SK-N-SH (cell line): ENCODE measurements around the gene SYNGR4. TPM values are rescaled to one million over a fixed set of nuclear protein-coding genes. Genes with fewer than 3 reads are reported as not detected.

Experiments
- CTCF ChIA-PET: fragments of 300-600, 350-600 bp; formaldehyde crosslinking; extraction: SDS; loops from one replicate; lab custom pipeline; 2021; lab: Yijun Ruan, JAX
- POLR2A ChIA-PET: fragments of 350-600 bp; sonication (Branson Sonifier 250); formaldehyde crosslinking; extraction: SDS; loops from one replicate; lab custom pipeline; 2020; ENCODE audit warnings: antibody characterized with exemption, inconsistent platforms; lab: Yijun Ruan, JAX
- DNase-seq: peaks from one replicate; pipeline ENCODE4 v3.0.0; 2012
- H2AFZ ChIP-seq: fragments of 200-600 bp; sonication (generic); 2 replicates; pipeline ENCODE4 v1.8.1; 2016; ENCODE audit warnings: antibody characterized with exemption, mild to moderate bottlenecking, low read depth
- H3F3A ChIP-seq: fragments of 200-600 bp; sonication (generic); replicated peaks from 2 replicates; pipeline ENCODE3; 2016; ENCODE audit warnings: antibody characterized with exemption, mild to moderate bottlenecking; ENCODE audit not compliant: insufficient read depth
- H3K27ac ChIP-seq, 2 experiments: fragments of 200-500 bp in 1 of 2; fragments of 200-600 bp in 1 of 2; sonication (Bioruptor generic) in 1 of 2; sonication (generic), shearing (Covaris generic) in 1 of 2; 2 replicates each; pipeline versions ENCODE4 v1.5.1 to v1.6.1; 2014 to 2016; ENCODE audit warnings: low read depth in 2 of 2, inconsistent platforms in 1 of 2, low read length in 1 of 2, mild to moderate bottlenecking in 1 of 2, mixed read lengths in 1 of 2
- H3K27me3 ChIP-seq: fragments of 200-600 bp; sonication (generic), shearing (Covaris generic); 2 replicates; pipeline ENCODE4 v1.6.1; 2016; ENCODE audit warnings: mixed run types; ENCODE audit not compliant: insufficient read depth
- H3K36me3 ChIP-seq, 2 experiments: fragments of 200-500 bp in 1 of 2; fragments of 200-600 bp in 1 of 2; sonication (Bioruptor generic) in 1 of 2; sonication (generic) in 1 of 2; replicated peaks in 1 of 2; 2 replicates each; pipeline versions ENCODE3 to v1.5.1; 2014 to 2016; ENCODE audit warnings: low read length in 1 of 2, mild to moderate bottlenecking in 1 of 2; ENCODE audit not compliant: insufficient read depth in 2 of 2, control insufficient read depth in 1 of 2
- H3K4me1 ChIP-seq, 2 experiments: fragments of 200-500 bp in 1 of 2; fragments of 200-600 bp in 1 of 2; sonication (Bioruptor generic) in 1 of 2; sonication (generic), shearing (Covaris generic) in 1 of 2; 2 replicates each; pipeline versions ENCODE4 v1.5.1 to v1.6.1; 2014 to 2016; ENCODE audit warnings: low read depth in 1 of 2, low read length in 1 of 2, mixed run types in 1 of 2; ENCODE audit not compliant: insufficient read depth in 2 of 2, control insufficient read depth in 1 of 2
- H3K4me2 ChIP-seq: fragments of 200-600 bp; sonication (generic), shearing (Covaris generic); 2 replicates; pipeline ENCODE4 v1.6.1; 2017; ENCODE audit warnings: mixed run types
- H3K4me3 ChIP-seq, 2 experiments: fragments of 200-500 bp in 1 of 2; fragments of 200-600 bp in 1 of 2; sonication (Bioruptor generic) in 1 of 2; sonication (generic), shearing (Covaris generic) in 1 of 2; 2 replicates each; pipeline versions ENCODE4 v1.5.1 to v1.8.1; 2014 to 2016; ENCODE audit warnings: low read depth in 2 of 2, inconsistent platforms in 1 of 2, low read length in 1 of 2, mild to moderate bottlenecking in 1 of 2, mixed read lengths in 1 of 2, moderate library complexity in 1 of 2
- H3K79me2 ChIP-seq: fragments of 200-600 bp; sonication (generic); 2 replicates; pipeline ENCODE4 v1.8.1; 2017; ENCODE audit warnings: mild to moderate bottlenecking; ENCODE audit not compliant: insufficient read depth
- H3K9ac ChIP-seq: fragments of 200-600 bp; sonication (generic); 2 replicates; pipeline ENCODE4 v1.6.1; 2017; ENCODE audit warnings: mixed run types
- H3K9me2 ChIP-seq: fragments of 200-600 bp; sonication (generic); 2 replicates; pipeline ENCODE4 v1.6.1; 2017; ENCODE audit warnings: mixed run types
- H3K9me3 ChIP-seq: fragments of 200-600 bp; sonication (generic); 2 replicates; pipeline ENCODE4 v1.6.1; 2017; ENCODE audit warnings: mixed run types, mild to moderate bottlenecking, moderate library complexity
- H4K20me1 ChIP-seq: fragments of 200-600 bp; sonication (generic); 2 replicates; pipeline ENCODE4 v1.6.1; 2017; ENCODE audit warnings: mild to moderate bottlenecking, mixed run types; ENCODE audit not compliant: insufficient read depth
- CHD2 ChIP-seq: fragments of 150-350 bp; IDR thresholded peaks from 2 replicates; pipeline ENCODE4 v1.6.1; 2018; ENCODE audit warnings: low read length; ENCODE audit not compliant: partially characterized antibody
- ELF1 ChIP-seq: IDR thresholded peaks from 2 replicates; pipeline ENCODE4 v1.4.0; 2012
- EP300 ChIP-seq, 2 experiments: IDR thresholded peaks; 2 replicates each; pipeline versions ENCODE4 v1.4.0 to v1.6.1; 2012; ENCODE audit warnings: borderline replicate concordance in 1 of 2, low read depth in 1 of 2, low read length in 1 of 2
- FOSL2 ChIP-seq: IDR thresholded peaks from 2 replicates; pipeline ENCODE4 v1.4.0; 2012; ENCODE audit warnings: low read depth, mild to moderate bottlenecking, moderate library complexity, borderline replicate concordance
- FOXJ3 ChIP-seq: sonication (generic); formaldehyde crosslinking; IDR thresholded peaks from 2 replicates; pipeline ENCODE4 v1.5.1; 2020; ENCODE audit warnings: mild to moderate bottlenecking, missing genetic modification reagents
- FOXM1 ChIP-seq: IDR thresholded peaks from 2 replicates; pipeline ENCODE4 v1.4.0; 2012; ENCODE audit warnings: low read depth, mild to moderate bottlenecking
- GABPA ChIP-seq: IDR thresholded peaks from 2 replicates; pipeline ENCODE4 v1.4.0; 2012; ENCODE audit warnings: low read depth, mild to moderate bottlenecking
- GATA2 ChIP-seq: sonication (generic); formaldehyde crosslinking; IDR thresholded peaks from 2 replicates; pipeline ENCODE4 v1.5.0; 2020; ENCODE audit warnings: mild to moderate bottlenecking, missing genetic modification reagents
- JUND ChIP-seq: IDR thresholded peaks from 2 replicates; pipeline ENCODE4 v1.4.0; 2012
- MEF2A ChIP-seq: IDR thresholded peaks from 2 replicates; pipeline ENCODE4 v1.4.0; 2012; ENCODE audit warnings: low read depth, borderline replicate concordance
- MXI1 ChIP-seq: IDR thresholded peaks from 2 replicates; pipeline ENCODE4 v1.6.1; 2012; ENCODE audit warnings: mild to moderate bottlenecking, low read depth, low read length, improper control_type of control experiment
- NFIC ChIP-seq: IDR thresholded peaks from 2 replicates; pipeline ENCODE4 v1.4.0; 2012; ENCODE audit warnings: borderline replicate concordance
- NRF1 ChIP-seq: IDR thresholded peaks from 2 replicates; pipeline ENCODE4 v1.6.1; 2012; ENCODE audit warnings: low read depth, mild to moderate bottlenecking, low read length
- RCOR1 ChIP-seq: fragments of 150-350 bp; IDR thresholded peaks from 2 replicates; pipeline ENCODE4 v1.6.1; 2017; ENCODE audit warnings: antibody characterized with exemption, low read length
- SIN3A ChIP-seq: IDR thresholded peaks from 2 replicates; pipeline ENCODE4 v1.6.1; 2012; ENCODE audit warnings: low read depth, mild to moderate bottlenecking, low read length, moderate library complexity, borderline replicate concordance
- TCF12 ChIP-seq: IDR thresholded peaks from 2 replicates; pipeline ENCODE4 v1.4.0; 2012
- TEAD4 ChIP-seq: IDR thresholded peaks from 2 replicates; pipeline ENCODE4 v1.4.0; 2012; ENCODE audit warnings: mild to moderate bottlenecking, borderline replicate concordance; ENCODE audit not compliant: insufficient read depth
- YY1 ChIP-seq: IDR thresholded peaks from 2 replicates; pipeline ENCODE4 v1.4.0; 2012; ENCODE audit warnings: low read depth, mild to moderate bottlenecking
- WGBS: methylation state at CpG from one replicate; pipeline ENCODE4 v1.1.6; 2017; ENCODE audit warnings: low lambda C conversion rate; 5-methylcytosine and 5-hydroxymethylcytosine counted together
- polyA plus RNA-seq, 3 experiments: library from polyadenylated mRNA; depleted of rRNA; stranded (reverse); fragments of >200 nt; gene quantifications; 2 replicates each; pipeline ENCODE4 v1.2.3, GENCODE V29; 2012
- TF ChIP-seq, protein P1 (sequence below): fragments of 150-350 bp; IDR thresholded peaks from 2 replicates; pipeline ENCODE4 v1.6.1; 2016; ENCODE audit warnings: mild to moderate bottlenecking, low read depth, low read length
- TF ChIP-seq, protein P2 (sequence below): fragments of 150-350 bp; IDR thresholded peaks from 2 replicates; pipeline ENCODE4 v1.6.1; 2017; ENCODE audit warnings: antibody characterized with exemption, low read length, low read depth, borderline replicate concordance
- TF ChIP-seq, protein P3 (sequence below): IDR thresholded peaks from 2 replicates; pipeline ENCODE4 v1.4.0; 2012; ENCODE audit warnings: low read depth
- TF ChIP-seq, protein P4 (sequence below): IDR thresholded peaks from 2 replicates; pipeline ENCODE4 v1.4.0; 2012; ENCODE audit warnings: low read depth, borderline replicate concordance
- TF ChIP-seq, protein P5 (sequence below): fragments of 200-600 bp; sonication (generic); IDR thresholded peaks from 2 replicates; pipeline ENCODE4 v1.6.1; 2017; ENCODE audit warnings: antibody characterized with exemption, mild to moderate bottlenecking, moderate library complexity
- TF ChIP-seq, protein P6 (sequence below): IDR thresholded peaks from 2 replicates; pipeline ENCODE4 v1.4.0; 2012; ENCODE audit warnings: low read depth, borderline replicate concordance

The SYNGR4 gene
- polyA plus RNA-seq, 1 of the 3 experiments (the other 2 are of a cell fraction): 0.08 TPM

DNA sequence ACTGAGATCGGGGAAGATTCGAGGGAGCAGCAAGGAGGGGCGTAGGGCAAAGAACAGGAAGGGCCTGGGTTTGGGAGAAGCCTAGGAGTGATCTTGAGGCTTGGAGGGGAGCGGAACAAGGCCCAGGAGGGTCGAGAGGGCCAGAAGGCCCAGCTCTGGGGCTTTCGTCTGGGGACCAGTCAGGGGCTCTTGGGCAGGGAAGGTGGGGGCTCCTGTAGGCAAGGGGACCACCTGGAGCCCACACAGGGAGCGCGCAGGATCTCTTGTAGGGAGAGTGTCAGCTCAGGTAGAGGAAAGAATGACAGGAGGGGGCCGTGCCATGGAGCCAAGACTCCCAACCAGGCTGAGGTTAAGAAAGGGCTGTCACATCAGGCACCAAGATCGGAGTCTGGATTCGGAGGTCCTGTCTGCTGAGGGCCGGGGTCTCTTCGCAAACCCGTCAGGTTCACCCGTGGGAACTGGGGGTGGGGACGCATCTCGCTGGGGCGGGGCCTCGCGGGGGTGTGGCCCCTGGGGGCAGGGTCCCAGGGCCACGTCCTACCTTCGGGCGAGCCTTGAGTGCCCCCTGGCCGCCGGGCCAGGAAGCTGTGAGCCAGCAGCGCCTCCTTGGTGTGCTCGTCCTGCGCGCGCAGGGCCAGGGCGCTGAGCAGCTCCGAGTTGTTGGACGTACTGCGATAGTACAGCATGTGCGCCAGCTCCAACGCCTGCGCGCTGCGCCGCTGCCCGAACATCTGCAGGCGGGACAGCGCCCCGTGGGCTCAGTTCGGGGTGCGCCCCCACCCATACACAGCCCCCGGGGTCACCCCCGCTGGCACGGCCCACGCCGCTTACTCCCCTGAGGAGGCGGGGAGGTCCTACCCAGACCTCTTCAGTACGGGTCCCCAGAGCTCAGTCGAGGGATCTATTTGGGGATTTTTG is 30.4 kb upstream of the SYNGR4 start (continued):
- TF ChIP-seq, protein P1, sequence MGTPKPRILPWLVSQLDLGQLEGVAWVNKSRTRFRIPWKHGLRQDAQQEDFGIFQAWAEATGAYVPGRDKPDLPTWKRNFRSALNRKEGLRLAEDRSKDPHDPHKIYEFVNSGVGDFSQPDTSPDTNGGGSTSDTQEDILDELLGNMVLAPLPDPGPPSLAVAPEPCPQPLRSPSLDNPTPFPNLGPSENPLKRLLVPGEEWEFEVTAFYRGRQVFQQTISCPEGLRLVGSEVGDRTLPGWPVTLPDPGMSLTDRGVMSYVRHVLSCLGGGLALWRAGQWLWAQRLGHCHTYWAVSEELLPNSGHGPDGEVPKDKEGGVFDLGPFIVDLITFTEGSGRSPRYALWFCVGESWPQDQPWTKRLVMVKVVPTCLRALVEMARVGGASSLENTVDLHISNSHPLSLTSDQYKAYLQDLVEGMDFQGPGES: no peak
- no peak for TF ChIP-seq NFIC
- no peak for TF ChIP-seq MEF2A
- no peak for TF ChIP-seq FOXM1
- TF ChIP-seq SIN3A: no peak
- no peak for TF ChIP-seq YY1
- TF ChIP-seq, protein P2, sequence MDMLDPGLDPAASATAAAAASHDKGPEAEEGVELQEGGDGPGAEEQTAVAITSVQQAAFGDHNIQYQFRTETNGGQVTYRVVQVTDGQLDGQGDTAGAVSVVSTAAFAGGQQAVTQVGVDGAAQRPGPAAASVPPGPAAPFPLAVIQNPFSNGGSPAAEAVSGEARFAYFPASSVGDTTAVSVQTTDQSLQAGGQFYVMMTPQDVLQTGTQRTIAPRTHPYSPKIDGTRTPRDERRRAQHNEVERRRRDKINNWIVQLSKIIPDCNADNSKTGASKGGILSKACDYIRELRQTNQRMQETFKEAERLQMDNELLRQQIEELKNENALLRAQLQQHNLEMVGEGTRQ: no peak
- no peak for TF ChIP-seq FOXJ3 (CRISPR knock-in tag)
- no peak for TF ChIP-seq JUND
- no peak for TF ChIP-seq EP300 (IDR thresholded peaks at IDR 0.05; ENCODE audit: borderline replicate concordance in 1 of 2, low read depth in 1 of 2, low read length in 1 of 2)
- peak; percentile 65 for TF ChIP-seq NRF1
- TF ChIP-seq TCF12: no peak
- no peak for TF ChIP-seq FOSL2
- TF ChIP-seq, protein P3, sequence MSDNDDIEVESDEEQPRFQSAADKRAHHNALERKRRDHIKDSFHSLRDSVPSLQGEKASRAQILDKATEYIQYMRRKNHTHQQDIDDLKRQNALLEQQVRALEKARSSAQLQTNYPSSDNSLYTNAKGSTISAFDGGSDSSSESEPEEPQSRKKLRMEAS: peak; percentile 39; the same call in 1 of the 2 replicates
- TF ChIP-seq, protein P4, sequence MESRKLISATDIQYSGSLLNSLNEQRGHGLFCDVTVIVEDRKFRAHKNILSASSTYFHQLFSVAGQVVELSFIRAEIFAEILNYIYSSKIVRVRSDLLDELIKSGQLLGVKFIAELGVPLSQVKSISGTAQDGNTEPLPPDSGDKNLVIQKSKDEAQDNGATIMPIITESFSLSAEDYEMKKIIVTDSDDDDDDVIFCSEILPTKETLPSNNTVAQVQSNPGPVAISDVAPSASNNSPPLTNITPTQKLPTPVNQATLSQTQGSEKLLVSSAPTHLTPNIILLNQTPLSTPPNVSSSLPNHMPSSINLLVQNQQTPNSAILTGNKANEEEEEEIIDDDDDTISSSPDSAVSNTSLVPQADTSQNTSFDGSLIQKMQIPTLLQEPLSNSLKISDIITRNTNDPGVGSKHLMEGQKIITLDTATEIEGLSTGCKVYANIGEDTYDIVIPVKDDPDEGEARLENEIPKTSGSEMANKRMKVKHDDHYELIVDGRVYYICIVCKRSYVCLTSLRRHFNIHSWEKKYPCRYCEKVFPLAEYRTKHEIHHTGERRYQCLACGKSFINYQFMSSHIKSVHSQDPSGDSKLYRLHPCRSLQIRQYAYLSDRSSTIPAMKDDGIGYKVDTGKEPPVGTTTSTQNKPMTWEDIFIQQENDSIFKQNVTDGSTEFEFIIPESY: no peak

DNA sequence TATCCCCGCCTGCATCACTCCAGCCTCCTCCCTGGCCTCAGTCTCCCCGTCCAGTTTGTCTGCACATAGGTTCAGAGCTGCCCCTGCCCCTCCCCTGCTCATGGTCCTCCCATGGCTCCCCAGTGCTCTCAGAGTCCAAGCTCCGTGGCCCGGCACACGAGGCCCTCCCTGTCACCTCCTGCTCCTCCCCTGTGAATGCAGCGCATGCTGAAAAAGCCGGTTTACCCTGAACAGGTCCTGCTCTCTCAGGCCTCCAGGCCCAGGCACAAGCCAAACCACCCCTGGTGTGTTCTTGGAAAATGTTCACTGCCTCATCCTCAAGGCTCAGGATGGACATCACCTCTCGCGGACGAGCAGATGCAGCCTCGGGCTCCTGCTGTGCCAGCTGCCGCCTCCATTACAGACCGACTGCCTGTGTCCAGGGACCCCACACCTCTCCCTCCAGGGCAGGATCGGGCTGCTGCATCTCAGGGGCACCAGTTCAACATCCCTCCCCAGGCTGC is 25.9 kb upstream of the SYNGR4 start:
- Histone ChIP-seq H3K79me2 (no peaks in the 10 kb centered on the region), H4K20me1 (no peaks in the 10 kb centered on the region), H3K4me1 (peaks cover 0 to 4% of the 10 kb centered on the region in 2 experiments; a peak in 2 of 4 replicates), H3K9me2 (no peaks in the 10 kb centered on the region), H3K4me3 (no peak overlapping the region), H3K9ac (no peak overlapping the region), H3K9me3 (no peaks in the 10 kb centered on the region), H3K27me3 (no peaks in the 10 kb centered on the region), H3K36me3 (no peaks in the 10 kb centered on the region), H3F3A (peaks cover 14% of the 10 kb centered on the region), H3K27ac (no peak overlapping the region), H3K4me2 (no peak overlapping the region), H2AFZ (no peak overlapping the region)
- 91% methylated on average over 10 of the region's 14 CpGs for WGBS
- ChIA-PET CTCF (interaction anchor here (0.8 to 3.7 kb wide), 6 partner anchors 12 to 246 kb away, joined by 3 to 14 read pairs (median 3); no protein-coding TSS in a partner anchor), POLR2A (no interaction called here)
- DNase-seq: no peak
- TF ChIP-seq, protein P5, sequence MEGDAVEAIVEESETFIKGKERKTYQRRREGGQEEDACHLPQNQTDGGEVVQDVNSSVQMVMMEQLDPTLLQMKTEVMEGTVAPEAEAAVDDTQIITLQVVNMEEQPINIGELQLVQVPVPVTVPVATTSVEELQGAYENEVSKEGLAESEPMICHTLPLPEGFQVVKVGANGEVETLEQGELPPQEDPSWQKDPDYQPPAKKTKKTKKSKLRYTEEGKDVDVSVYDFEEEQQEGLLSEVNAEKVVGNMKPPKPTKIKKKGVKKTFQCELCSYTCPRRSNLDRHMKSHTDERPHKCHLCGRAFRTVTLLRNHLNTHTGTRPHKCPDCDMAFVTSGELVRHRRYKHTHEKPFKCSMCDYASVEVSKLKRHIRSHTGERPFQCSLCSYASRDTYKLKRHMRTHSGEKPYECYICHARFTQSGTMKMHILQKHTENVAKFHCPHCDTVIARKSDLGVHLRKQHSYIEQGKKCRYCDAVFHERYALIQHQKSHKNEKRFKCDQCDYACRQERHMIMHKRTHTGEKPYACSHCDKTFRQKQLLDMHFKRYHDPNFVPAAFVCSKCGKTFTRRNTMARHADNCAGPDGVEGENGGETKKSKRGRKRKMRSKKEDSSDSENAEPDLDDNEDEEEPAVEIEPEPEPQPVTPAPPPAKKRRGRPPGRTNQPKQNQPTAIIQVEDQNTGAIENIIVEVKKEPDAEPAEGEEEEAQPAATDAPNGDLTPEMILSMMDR: no peak
- TF ChIP-seq GATA2: no peak
- TF ChIP-seq GABPA: no peak
- TF ChIP-seq, protein P6, sequence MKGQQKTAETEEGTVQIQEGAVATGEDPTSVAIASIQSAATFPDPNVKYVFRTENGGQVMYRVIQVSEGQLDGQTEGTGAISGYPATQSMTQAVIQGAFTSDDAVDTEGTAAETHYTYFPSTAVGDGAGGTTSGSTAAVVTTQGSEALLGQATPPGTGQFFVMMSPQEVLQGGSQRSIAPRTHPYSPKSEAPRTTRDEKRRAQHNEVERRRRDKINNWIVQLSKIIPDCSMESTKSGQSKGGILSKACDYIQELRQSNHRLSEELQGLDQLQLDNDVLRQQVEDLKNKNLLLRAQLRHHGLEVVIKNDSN: no peak
- no peak for TF ChIP-seq FOXM1
- TF ChIP-seq, protein P3: no peak
- no peak for TF ChIP-seq CHD2
- TF ChIP-seq MEF2A: no peak
- TF ChIP-seq TEAD4: no peak
- no peak for TF ChIP-seq MXI1
- no peak for TF ChIP-seq RCOR1
- TF ChIP-seq ELF1: no peak
- TF ChIP-seq TCF12: no peak
- TF ChIP-seq FOXJ3 (CRISPR knock-in tag): no peak
